ENCODE measurements around the gene ENOPH1. TPM values are rescaled to one million over a fixed set of nuclear protein-coding genes. Genes with fewer than 3 reads are reported as not detected.

Gene ENOPH1
- polyA plus RNA-seq, 1 experiment: 6.2 TPM

DNA sequence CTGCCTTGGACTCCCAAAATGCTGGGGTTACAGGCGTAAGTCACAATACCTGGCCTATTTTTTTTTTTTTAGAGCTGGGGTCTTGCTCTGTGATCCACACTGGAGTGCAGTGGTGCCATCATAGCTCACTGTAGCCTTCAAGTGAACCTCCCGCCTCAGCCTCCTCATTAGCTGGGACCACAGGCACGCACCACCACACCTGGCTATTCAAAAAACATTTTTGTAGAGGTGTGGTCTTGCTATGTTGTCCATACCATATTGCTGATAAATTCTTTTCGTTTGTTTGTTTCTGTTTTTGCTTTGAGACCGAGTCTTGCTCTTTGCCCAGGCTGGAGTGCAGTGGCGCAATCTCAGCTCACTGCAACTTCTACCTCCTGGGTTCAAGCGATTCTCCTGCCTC is 21.6 kb downstream of the ENOPH1 start:
- Histone ChIP-seq H3K36me3 (ENCODE audit: control insufficient read depth, insufficient read depth, low read length) (peaks cover under 1% of the 10 kb centered on the region), H3K27me3 (ENCODE audit: control insufficient read depth, insufficient read depth, low read length) (no peaks in the 10 kb centered on the region), H3K4me3 (ENCODE audit: low read depth, low read length) (no peak overlapping the region)
- POLR2A ChIA-PET: no interaction called here
- CTCF ChIA-PET: interaction anchor here (1.0 kb wide), 1 partner anchor 10 kb away, joined by 3 read pairs; no protein-coding TSS in a partner anchor
- TF ChIP-seq, protein P1, sequence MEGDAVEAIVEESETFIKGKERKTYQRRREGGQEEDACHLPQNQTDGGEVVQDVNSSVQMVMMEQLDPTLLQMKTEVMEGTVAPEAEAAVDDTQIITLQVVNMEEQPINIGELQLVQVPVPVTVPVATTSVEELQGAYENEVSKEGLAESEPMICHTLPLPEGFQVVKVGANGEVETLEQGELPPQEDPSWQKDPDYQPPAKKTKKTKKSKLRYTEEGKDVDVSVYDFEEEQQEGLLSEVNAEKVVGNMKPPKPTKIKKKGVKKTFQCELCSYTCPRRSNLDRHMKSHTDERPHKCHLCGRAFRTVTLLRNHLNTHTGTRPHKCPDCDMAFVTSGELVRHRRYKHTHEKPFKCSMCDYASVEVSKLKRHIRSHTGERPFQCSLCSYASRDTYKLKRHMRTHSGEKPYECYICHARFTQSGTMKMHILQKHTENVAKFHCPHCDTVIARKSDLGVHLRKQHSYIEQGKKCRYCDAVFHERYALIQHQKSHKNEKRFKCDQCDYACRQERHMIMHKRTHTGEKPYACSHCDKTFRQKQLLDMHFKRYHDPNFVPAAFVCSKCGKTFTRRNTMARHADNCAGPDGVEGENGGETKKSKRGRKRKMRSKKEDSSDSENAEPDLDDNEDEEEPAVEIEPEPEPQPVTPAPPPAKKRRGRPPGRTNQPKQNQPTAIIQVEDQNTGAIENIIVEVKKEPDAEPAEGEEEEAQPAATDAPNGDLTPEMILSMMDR (IDR thresholded peaks at IDR 0.05; ENCODE audit: insufficient read depth, low read depth, low read length): no peak
- no peak for DNase-seq (ENCODE audit: low read depth)

DNA sequence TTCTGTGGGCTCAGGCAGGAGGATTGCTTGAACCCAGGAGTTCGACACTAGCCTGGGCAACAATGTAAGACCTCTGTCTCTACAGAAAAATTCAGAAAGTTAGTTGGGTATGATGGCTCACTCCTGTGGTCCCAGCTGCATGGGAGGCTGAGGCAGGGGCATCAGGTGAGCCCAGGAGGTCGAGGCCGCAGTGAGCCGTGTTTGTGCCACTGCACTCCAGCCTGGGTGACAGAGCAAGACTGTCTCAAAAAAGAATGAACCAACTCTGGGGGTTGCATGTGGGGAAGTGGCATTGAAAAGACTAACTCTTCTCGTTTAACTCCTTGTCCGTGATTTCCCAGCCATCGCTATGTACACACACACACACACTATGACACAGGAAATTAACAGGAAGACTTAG is 26.9 kb downstream of the ENOPH1 start:
- ChIA-PET POLR2A (no interaction called here), CTCF (no interaction called here)
- TF ChIP-seq, protein P1 (IDR thresholded peaks at IDR 0.05; ENCODE audit: insufficient read depth, low read depth, low read length): no peak
- Histone ChIP-seq H3K36me3 (ENCODE audit: control insufficient read depth, insufficient read depth, low read length) (peaks cover 8% of the 10 kb centered on the region), H3K4me3 (ENCODE audit: low read depth, low read length) (no peak overlapping the region), H3K27me3 (ENCODE audit: control insufficient read depth, insufficient read depth, low read length) (no peaks in the 10 kb centered on the region)
- DNase-seq (ENCODE audit: low read depth): no peak

DNA sequence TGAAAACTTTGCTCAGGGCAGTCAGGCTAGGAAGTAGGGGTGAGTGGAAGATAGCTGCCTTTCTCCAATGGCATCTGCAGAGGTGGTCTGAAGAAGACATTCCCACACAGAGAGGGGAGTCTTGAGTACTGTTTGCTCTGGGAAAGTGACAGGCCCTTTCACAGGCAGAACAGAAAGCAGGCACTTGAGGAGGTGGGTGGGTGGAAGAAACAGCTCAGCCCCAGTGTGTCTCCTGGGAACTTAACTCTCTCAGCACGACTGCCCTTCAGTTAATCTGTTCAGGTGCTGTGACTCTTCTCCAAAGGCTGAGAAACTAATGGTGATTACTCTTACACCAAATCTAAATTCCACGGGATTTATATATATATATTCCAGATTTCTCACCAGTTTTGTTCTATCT is 28.3 kb downstream of the ENOPH1 start:
- ChIA-PET CTCF (no interaction called here), POLR2A (no interaction called here)
- TF ChIP-seq, protein P1 (IDR thresholded peaks at IDR 0.05; ENCODE audit: insufficient read depth, low read depth, low read length): no peak
- Histone ChIP-seq H3K36me3 (ENCODE audit: control insufficient read depth, insufficient read depth, low read length) (peaks cover 10% of the 10 kb centered on the region), H3K4me3 (ENCODE audit: low read depth, low read length) (no peak overlapping the region), H3K27me3 (ENCODE audit: control insufficient read depth, insufficient read depth, low read length) (no peaks in the 10 kb centered on the region)
- no peak for DNase-seq (ENCODE audit: low read depth)

DNA sequence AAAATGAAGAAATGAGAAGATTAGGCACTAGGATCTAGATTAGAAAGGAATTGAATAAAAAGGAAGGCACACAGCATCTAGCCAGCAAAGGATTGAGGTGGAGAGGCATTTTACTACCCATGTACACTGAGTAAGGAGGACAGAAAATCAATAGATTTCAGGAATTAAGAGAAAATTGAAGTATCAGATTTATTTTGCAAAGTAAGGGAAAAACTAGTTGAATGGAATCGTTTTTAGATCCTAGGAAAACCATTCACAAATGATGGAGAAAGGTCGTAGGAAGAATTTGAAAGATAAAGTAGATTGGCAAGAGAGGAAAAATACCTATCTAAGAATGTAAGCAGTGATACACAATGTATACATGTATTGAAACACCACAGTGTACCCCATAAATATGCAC is 31.3 kb downstream of the ENOPH1 start:
- Histone ChIP-seq H3K36me3 (ENCODE audit: control insufficient read depth, insufficient read depth, low read length) (peaks cover 10% of the 10 kb centered on the region), H3K4me3 (ENCODE audit: low read depth, low read length) (no peak overlapping the region), H3K27me3 (ENCODE audit: control insufficient read depth, insufficient read depth, low read length) (no peaks in the 10 kb centered on the region)
- TF ChIP-seq, protein P1 (IDR thresholded peaks at IDR 0.05; ENCODE audit: insufficient read depth, low read depth, low read length): no peak
- ChIA-PET POLR2A (no interaction called here), CTCF (interaction anchor here (0.6 to 1.6 kb wide), 9 partner anchors 86 to 489 kb away, joined by 3 to 6 read pairs (median 3); partner anchors contain the start of gene SCD5)
- DNase-seq (ENCODE audit: low read depth): no peak

DNA sequence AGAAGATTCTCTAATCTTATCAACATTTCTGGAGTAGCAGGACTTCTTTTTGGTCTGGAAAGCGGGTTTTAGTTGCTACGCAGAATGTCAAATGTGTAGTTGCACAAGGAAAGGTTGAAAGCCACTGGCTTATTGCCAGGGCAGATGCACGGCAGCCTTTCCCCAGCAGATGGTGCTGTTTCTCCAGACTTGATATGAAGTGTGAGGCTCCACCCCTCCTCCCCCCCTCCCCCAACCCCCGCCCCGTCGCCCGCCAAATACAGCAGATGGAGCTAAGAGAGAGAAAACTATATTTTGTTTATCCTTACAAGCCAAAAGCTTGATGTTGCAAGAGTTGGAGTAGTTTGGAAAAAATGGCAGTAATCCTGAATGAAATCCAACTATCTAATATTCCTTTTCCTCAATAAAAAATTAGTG is 32.0 kb downstream of the ENOPH1 start:
- H3K27me3 ChIP-seq (ENCODE audit: control insufficient read depth, insufficient read depth, low read length): no peaks in the 10 kb centered on the region
- H3K4me3 ChIP-seq (ENCODE audit: low read depth, low read length): no peak overlapping the region
- ChIA-PET CTCF (interaction anchor here (0.9 to 1.6 kb wide), 7 partner anchors 85 to 380 kb away, joined by 3 to 6 read pairs (median 3); partner anchors contain the start of gene SCD5), POLR2A (interaction anchor here (0.6 kb wide), 3 partner anchors 30 to 331 kb away, joined by 3 to 5 read pairs (median 4); no protein-coding TSS in a partner anchor)
- DNase-seq (ENCODE audit: low read depth): peak; percentile 24
- TF ChIP-seq, protein P1 (IDR thresholded peaks at IDR 0.05; ENCODE audit: insufficient read depth, low read depth, low read length): peak; percentile 76
- peaks cover 6% of the 10 kb centered on the region for H3K36me3 ChIP-seq (ENCODE audit: control insufficient read depth, insufficient read depth, low read length)
